Activated naive CD8-positive, alpha-beta T cell treated with anti-CD3 and anti-CD28 coated beads, Interleukin-2, amount 10 ng/mL, durations not matched to agents 7 days and 5 days (primary cell): ENCODE results near the gene CIAO2B. TPM values are rescaled to one million over a fixed set of nuclear protein-coding genes. Genes with fewer than 3 reads are reported as not detected.
"Not testable (repeated sequence)": the region's sequence is repeated elsewhere in the genome, so short reads cannot be mapped to it uniquely, and the experiment has no call there.

Experiments
- ATAC-seq: fragments of 150-1000 bp; cut with Tn5 transposase; one replicate; pipeline ENCODE4 v1.10.0; 2021; ENCODE audit warnings: low read depth, moderate library complexity
- POLR2A ChIA-PET: fragments of 350-600 bp; sonication (Branson Sonifier 250); formaldehyde crosslinking; loops from one replicate; lab custom pipeline; 2021; ENCODE audit warnings: antibody characterized with exemption; lab: Charles Lee
- DNase-seq: peaks from one replicate; pipeline ENCODE4 v3.0.0; 2021
- H3K27ac Mint-ChIP-seq: one replicate; pipeline ENCODE4 v1.8.0; 2022; ENCODE audit warnings: mild to moderate bottlenecking, mixed read lengths
- H3K27me3 Mint-ChIP-seq: one replicate; pipeline ENCODE4 v1.8.0; 2022; ENCODE audit warnings: mild to moderate bottlenecking, moderate library complexity, mixed read lengths
- H3K36me3 Mint-ChIP-seq: one replicate; pipeline ENCODE4 v1.8.0; 2021; ENCODE audit warnings: mild to moderate bottlenecking, mixed read lengths
- H3K4me1 Mint-ChIP-seq: one replicate; pipeline ENCODE4 v1.8.0; 2021; ENCODE audit warnings: mixed read lengths
- H3K4me3 Mint-ChIP-seq: one replicate; pipeline ENCODE4 v1.8.0; 2022; ENCODE audit warnings: mild to moderate bottlenecking, moderate library complexity, mixed read lengths
- H3K9me3 Mint-ChIP-seq: one replicate; pipeline ENCODE4 v1.8.0; 2021; ENCODE audit warnings: mixed read lengths
- total RNA-seq, 2 experiments: library from RNA; stranded (reverse); gene quantifications; one replicate each; pipeline ENCODE4 v1.2.3, GENCODE V29; 2021

CIAO2B gene
- 100 to 1,000 TPM in 1 of 2 experiments, 10 to 100 TPM in 1; 98.0 to 106 TPM for total RNA-seq

DNA sequence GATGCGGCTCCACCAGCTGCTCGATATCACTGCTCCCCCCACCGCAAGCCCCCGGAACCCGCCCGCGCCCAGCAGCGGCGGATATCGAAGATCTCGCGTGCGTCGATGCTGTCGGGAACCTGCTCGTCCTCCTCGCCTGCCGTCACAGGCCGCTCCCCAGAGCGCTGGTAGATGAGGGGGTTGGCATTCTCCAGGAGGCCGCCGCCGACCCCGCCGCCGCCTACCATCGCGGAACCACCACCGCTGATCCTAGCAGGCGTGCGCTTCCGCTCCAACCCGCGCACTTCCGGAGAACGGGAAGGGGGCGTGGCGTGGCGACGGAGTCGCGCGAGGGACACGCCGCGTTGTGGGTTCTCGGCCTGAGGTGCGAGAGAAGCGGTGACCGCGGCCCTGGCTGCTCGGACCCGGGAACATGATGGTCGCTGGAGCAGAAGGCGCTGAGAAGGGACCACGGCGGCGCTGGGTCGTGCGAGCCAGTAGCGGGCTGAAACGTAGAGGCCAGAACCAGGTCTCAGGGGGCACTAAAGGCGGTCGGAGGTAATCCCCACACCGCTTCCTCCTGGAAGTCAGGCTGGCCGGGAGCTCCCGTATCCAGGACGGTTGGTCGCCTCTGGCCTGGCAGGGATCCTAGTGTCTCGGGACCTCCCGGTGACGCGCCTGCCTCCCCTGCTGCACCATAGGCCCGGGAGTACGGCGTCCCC is at the start of gene CIAO2B:
Gene CIAO2B (minus strand): TSS at position 265 of the 701 bp plus-strand sequence. CDS start 38 bp downstream, at position 227.
- Mint-ChIP-seq H3K27me3 (no peaks in the 10 kb centered on the region), H3K4me1 (peaks cover 34% of the 10 kb centered on the region), H3K9me3 (no peaks in the 10 kb centered on the region), H3K36me3 (peaks cover 14% of the 10 kb centered on the region), H3K4me3 (peak within 1 kb of the TSS; percentile 97), H3K27ac (peak within 1 kb of the TSS; percentile 96)
- DNase-seq (peak; percentile 94), ATAC-seq (peak; percentile 84)
- POLR2A ChIA-PET = interaction anchor here (0.6 to 1.9 kb wide), 4 partner anchors 9 to 547 kb away, joined by 3 to 4 read pairs (median 3); partner anchors contain the start of gene ATP6V0D1

DNA sequence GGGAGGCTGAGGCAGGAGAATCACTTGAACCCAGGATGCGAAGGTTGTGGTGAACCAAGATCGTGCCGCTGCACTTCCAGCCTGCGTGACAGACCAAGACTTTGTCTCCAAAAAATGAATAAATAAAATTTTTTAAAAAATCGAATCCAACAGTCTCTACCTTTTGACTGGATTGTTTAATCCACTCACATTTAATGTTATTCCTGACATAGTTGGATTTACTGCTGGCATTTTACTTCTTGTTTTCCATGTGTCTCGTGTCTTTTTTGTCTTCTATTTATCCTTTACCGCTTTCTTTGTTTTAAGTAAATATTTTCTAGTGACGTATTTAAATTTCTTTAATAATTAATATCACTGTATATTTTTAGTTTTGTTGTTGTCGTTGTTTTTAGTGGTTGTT is 48.8 kb upstream of the CIAO2B start:
- peaks cover 1% of the 10 kb centered on the region for H3K9me3 Mint-ChIP-seq
- ATAC-seq (no peak), DNase-seq (no peak)
- H3K36me3 Mint-ChIP-seq = peaks cover 9% of the 10 kb centered on the region
- H3K4me3 Mint-ChIP-seq = no peak overlapping the region
- H3K27me3 Mint-ChIP-seq = no peaks in the 10 kb centered on the region
- POLR2A ChIA-PET = interaction anchor here (0.6 to 4.2 kb wide), 7 partner anchors 9 to 209 kb away, joined by 3 to 86 read pairs (median 3); partner anchors contain the start of gene E2F4
- peaks cover 64% of the 10 kb centered on the region for H3K4me1 Mint-ChIP-seq
- peak overlapping the region; percentile 97 for H3K27ac Mint-ChIP-seq

DNA sequence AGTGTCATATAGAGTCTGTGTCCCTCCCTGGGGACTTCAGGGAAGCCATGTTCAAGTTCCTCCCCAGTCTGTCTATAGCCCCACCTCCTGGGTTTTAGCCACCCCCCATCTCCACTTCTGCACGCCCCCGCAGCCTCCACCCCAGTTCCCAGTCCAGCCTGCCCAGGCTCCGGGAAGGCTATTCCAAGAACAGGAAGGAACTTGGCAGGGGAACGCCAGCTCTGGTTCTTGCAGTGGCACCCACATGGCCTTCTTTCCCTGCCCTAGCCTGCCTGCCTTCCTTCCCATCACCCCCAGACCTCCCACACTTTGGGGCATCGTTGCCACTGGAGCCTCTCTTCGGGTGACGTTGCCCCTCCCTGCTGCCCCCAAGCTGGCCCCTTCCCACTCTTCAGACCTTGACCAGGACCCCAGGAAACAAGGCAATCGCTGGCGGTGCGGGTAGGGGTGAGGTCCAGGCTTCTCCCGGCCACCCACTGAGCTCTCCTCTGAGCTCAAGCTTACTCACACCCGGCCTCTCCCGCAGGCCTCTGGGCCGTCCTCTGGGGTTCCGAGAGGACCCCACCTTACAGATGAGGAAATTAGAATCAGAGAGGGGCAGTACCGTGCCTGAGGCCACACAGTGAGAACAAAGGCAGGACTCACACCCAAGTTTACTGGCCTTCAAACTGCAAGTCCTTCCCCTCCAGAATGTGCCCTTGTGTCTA is 45.0 kb upstream of the CIAO2B start:
- no peak overlapping the region for H3K4me3 Mint-ChIP-seq
- peak overlapping the region; percentile 64 for H3K27ac Mint-ChIP-seq
- peaks cover 58% of the 10 kb centered on the region for H3K4me1 Mint-ChIP-seq
- POLR2A ChIA-PET = interaction anchor here (0.7 to 4.3 kb wide), 3 partner anchors 35 to 131 kb away, joined by 3 to 38 read pairs (median 3); partner anchors contain the start of genes CBFB and PHAF1
- DNase-seq = no peak
- H3K27me3 Mint-ChIP-seq = no peaks in the 10 kb centered on the region
- ATAC-seq = no peak
- no peaks in the 10 kb centered on the region for H3K9me3 Mint-ChIP-seq
- H3K36me3 Mint-ChIP-seq = peaks cover 4% of the 10 kb centered on the region

DNA sequence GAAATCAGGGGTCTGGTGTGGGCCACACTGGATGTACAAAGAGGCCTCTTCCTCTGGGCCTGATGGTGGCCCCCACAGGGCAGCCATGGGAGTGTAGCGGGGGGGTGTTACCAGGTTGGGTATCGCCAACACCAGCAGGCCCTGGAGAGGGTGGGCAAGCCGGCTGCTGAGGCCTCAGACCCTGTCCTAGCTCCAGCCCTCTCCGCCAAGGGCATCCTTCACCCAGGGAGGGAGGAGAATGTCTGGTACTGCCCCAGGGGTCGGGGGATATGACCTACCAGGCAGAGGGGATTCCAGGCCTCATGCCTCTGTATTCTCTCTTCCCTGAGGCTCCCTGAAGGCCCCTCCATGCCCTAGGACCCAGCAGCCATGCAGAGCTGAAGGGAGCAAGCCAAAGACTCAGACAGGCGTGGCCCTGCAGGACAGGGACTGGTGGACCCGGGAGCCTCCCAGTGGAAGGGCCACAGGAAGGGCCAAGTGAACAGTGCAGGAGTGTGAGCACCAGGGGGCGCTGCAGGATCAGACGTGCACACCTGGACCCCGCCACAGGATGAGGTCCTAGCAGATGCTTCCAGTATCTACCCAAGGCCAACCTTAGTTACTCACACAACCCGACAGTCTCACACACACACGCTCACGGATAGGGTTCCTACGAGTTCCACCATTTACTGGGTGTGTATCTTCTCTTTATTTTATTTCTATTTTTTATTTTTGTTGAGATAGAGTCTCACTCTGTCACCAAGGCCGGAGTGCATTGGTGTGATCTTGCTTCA is 43.3 kb upstream of the CIAO2B start:
- Mint-ChIP-seq H3K9me3 (no peaks in the 10 kb centered on the region), H3K36me3 (peaks cover 4% of the 10 kb centered on the region), H3K4me1 (peaks cover 49% of the 10 kb centered on the region), H3K4me3 (no peak overlapping the region), H3K27ac (peak overlapping the region; percentile 86), H3K27me3 (no peaks in the 10 kb centered on the region)
- DNase-seq (peak; percentile 93), ATAC-seq (peak; percentile 98)
- POLR2A ChIA-PET = interaction anchor here (1.4 to 4.3 kb wide), 2 partner anchors 36 to 182 kb away, joined by 5 to 38 read pairs; partner anchors contain the start of genes FBXL8 and TRADD

DNA sequence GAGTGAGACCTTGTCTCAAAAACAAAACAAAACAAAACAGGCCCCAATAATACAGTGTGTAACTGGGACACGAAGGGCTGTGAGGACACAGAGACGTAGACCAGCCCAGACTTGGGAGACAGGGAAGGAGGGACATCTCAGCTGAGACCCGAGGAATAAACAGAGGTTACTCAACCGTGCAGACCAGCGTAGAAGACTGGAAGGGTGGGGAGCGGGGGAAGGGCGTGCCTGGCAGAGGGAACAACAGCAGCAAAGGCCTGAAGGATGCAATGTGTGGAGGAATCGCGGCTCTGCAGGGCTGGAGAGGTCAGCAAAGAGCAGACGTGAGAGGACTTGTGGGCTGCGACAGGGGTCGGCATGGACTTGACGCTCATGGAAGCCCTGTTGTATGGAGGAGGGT is 42.5 kb upstream of the CIAO2B start:
- DNase-seq (no peak), ATAC-seq (no peak)
- no peaks in the 10 kb centered on the region for H3K27me3 Mint-ChIP-seq
- H3K27ac Mint-ChIP-seq = peak overlapping the region; percentile 45
- H3K9me3 Mint-ChIP-seq = no peaks in the 10 kb centered on the region
- no peaks in the 10 kb centered on the region for H3K36me3 Mint-ChIP-seq
- POLR2A ChIA-PET = interaction anchor here (0.5 to 4.3 kb wide), 4 partner anchors 37 to 174 kb away, joined by 4 to 38 read pairs (median 14); partner anchors contain the start of gene B3GNT9
- peaks cover 44% of the 10 kb centered on the region for H3K4me1 Mint-ChIP-seq
- H3K4me3 Mint-ChIP-seq = no peak overlapping the region

DNA sequence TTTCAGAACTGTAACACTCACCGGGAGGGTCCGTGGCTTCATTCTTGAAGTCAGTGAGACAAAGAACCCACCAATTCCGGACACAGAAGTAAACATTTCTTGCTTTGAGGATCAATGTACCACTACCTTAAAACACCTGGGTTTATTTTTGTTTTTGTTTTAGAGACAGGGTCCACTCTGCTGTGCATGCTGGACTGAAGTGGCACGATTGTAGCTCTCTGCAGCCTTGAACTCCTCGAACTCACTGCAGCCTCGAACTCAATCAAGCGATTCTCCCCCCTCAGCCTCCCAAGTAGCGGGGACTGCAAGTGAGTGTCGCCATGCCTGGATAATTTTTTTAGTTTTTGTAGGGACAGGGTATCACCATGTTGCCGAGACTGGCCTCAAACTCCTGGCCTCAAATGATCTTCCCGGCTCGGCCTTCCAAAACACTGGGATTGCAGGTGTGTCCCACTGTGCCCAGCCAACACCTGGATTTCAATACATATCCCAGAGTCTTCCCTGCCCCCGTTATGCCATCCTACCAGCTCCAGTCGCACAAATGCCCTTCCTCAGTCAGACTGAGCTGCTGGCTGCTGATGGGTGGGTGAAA is 41.2 kb upstream of the CIAO2B start:
- Mint-ChIP-seq H3K27me3 (no peaks in the 10 kb centered on the region), H3K9me3 (no peaks in the 10 kb centered on the region), H3K36me3 (no peaks in the 10 kb centered on the region), H3K27ac (peak overlapping the region; percentile 75), H3K4me3 (peak overlapping the region; percentile 78), H3K4me1 (peaks cover 37% of the 10 kb centered on the region)
- no peak for DNase-seq
- POLR2A ChIA-PET = interaction anchor here (0.6 to 2.9 kb wide), 7 partner anchors 11 to 375 kb away, joined by 3 to 21 read pairs (median 4); partner anchors contain the start of gene B3GNT9
- no peak for ATAC-seq

DNA sequence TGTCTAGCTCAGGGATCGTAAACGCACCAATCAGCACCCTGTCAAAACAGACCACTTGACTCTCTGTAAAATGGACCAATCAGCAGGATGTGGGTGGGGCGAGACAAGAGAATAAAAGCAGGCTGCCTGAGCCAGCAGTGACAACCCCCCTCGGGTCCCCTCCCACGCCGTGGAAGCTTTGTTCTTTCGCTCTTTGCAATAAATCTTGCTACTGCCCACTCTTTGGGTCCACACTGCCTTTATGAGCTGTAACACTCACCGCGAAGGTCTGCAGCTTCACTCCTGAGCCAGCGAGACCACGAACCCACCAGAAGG is 40.7 kb upstream of the CIAO2B start:
- Mint-ChIP-seq H3K4me1 (peaks cover 35% of the 10 kb centered on the region), H3K27ac (peak overlapping the region; percentile 75), H3K4me3 (peak overlapping the region; percentile 78)
- ATAC-seq, H3K27me3 Mint-ChIP-seq, H3K36me3 Mint-ChIP-seq, DNase-seq, H3K9me3 Mint-ChIP-seq: not testable (repeated sequence)
- POLR2A ChIA-PET = interaction anchor here (0.6 to 2.9 kb wide), 7 partner anchors 10 to 374 kb away, joined by 3 to 21 read pairs (median 3); no protein-coding TSS in a partner anchor

DNA sequence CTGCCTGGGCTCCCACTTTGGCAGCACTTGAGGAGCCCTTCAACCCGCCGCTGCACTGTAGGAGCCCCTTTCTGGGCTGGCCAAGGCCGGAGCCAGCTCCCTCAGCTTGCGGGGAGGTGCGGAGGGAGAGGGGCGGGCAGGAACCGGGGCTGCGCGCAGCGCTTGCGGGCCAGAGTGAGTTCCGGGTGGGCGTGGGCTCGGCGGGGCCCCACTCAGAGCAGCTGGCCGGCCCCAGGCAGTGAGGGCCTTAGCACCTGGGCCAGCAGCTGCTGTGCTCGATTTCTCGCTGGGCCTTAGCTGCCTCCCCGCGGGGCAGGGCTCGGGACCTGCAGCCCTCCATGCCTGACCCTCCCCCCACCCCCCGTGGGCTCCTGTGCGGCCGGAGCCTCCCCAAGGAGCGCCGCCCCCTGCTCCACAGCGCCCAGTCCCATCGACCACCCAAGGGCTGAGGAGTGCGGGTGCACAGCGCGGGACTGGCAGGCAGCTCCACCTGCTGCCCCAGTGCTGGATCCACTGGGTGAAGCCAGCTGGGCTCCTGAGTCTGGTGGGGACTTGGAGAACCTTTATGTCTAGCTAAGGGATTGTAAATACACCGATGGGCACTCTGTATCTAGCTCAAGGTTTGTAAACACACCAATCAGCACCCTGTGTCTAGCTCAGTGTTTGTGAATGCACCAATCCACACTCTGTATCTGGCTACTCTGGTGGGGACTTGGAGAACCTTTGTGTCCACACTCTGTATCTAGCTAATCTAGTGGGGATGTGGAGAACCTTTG is 40.1 kb upstream of the CIAO2B start:
- peaks cover 33% of the 10 kb centered on the region for H3K4me1 Mint-ChIP-seq
- not testable (repeated sequence) for H3K27me3 Mint-ChIP-seq, H3K36me3 Mint-ChIP-seq, DNase-seq, ATAC-seq, H3K9me3 Mint-ChIP-seq
- H3K4me3 Mint-ChIP-seq = peak overlapping the region; percentile 78
- peak overlapping the region; percentile 75 for H3K27ac Mint-ChIP-seq
- POLR2A ChIA-PET = interaction anchor here (0.6 to 2.9 kb wide), 5 partner anchors 9 to 181 kb away, joined by 3 to 21 read pairs (median 3); no protein-coding TSS in a partner anchor

DNA sequence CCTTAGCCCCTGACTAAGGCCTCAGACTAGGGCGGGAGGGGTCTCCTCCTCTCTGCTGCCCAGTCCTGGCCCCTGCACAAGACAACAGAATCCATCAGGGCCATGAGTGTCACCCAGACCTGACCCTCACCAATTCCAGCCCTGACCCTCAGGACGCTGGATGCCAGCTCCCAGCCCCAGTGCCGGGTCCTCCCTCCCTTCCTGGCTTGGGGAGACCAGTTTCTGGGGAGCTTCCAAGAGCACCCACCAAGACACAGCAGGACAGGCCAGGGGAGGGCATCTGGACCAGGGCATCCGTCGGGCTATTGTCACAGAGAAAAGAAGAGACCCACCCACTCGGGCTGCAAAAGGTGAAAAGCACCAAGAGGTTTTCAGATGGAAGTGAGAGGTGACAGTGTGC is 39.5 kb upstream of the CIAO2B start:
- ATAC-seq = no peak
- DNase-seq = no peak
- Mint-ChIP-seq H3K27me3 (no peaks in the 10 kb centered on the region), H3K4me3 (no peak overlapping the region), H3K4me1 (peaks cover 27% of the 10 kb centered on the region), H3K36me3 (no peaks in the 10 kb centered on the region), H3K9me3 (no peaks in the 10 kb centered on the region), H3K27ac (peak overlapping the region; percentile 52)
- POLR2A ChIA-PET = interaction anchor here (1.6 to 2.9 kb wide), 3 partner anchors 9 to 178 kb away, joined by 3 to 21 read pairs (median 6); no protein-coding TSS in a partner anchor

DNA sequence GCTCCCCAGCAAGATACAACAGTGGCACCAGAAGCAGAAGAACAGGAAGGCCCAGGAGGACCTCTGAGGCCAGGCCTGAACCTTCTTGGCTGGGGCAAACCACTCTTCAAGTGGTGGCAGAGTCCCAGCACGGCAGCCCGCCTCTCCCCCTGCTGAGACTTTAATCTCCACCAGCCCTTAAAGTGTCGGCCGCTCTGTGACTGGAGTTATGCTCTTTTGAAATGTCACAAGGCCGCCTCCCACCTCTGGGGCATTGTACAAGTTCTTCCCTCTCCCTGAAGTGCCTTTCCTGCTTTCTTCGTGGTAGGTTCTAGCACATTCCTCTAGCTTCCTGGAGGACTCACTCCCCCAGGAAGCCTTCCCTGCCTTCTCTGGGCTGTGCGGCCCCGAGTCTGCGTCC is 38.8 kb upstream of the CIAO2B start:
- Mint-ChIP-seq H3K4me3 (no peak overlapping the region), H3K36me3 (no peaks in the 10 kb centered on the region), H3K4me1 (peaks cover 21% of the 10 kb centered on the region), H3K27ac (peak overlapping the region; percentile 7), H3K9me3 (no peaks in the 10 kb centered on the region), H3K27me3 (no peaks in the 10 kb centered on the region)
- POLR2A ChIA-PET = interaction anchor here (2.9 kb wide), 1 partner anchor 8 kb away, joined by 6 read pairs; no protein-coding TSS in a partner anchor
- ATAC-seq = no peak
- DNase-seq = no peak

DNA sequence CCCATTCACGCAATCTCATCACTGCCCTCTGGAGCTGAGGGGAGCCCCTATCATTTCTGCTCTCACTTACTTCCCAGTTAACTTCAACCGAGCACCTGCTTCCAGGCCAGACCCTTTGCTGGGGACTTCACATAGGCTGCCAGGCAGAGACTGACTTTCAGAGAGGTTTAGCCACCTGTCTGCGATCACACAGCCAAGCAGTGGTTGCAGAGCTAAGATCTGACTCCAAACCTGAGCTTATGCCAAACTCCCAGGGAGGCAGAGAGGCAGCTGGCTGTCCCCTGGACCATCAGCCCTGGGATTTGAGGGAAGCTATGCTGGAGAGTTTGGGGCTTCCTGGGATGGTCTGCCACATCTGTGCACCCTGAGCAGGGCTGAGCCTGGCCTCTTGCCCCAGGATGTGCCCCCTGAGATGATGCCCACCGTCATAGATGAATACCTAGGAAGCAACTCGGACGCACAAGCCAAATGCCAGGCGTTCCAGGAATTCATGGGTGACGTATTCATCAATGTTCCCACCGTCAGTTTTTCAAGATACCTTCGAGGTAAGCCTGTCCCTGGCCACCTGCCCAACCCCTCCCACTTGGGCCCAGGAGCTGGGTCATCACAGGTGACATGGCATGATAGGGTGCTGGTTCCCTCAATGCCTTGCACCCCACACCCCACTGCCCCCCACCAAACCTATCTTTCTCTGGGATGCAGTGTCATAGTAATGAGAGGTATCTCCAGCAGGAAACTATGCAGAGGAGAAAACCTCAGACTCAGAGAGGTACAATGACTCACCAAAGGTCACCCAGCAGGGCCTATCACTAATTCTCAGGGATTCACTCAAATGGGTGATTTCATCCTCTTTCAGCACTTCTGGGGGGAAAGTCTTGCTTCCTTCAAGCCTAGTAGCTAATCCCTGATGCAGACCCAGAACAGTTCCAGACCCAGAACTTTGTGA is 36.8 kb upstream of the CIAO2B start:
- Mint-ChIP-seq H3K4me1 (peaks cover 12% of the 10 kb centered on the region), H3K27ac (peak overlapping the region; percentile 16), H3K4me3 (no peak overlapping the region), H3K9me3 (no peaks in the 10 kb centered on the region), H3K27me3 (no peaks in the 10 kb centered on the region), H3K36me3 (no peaks in the 10 kb centered on the region)
- ATAC-seq (no peak), DNase-seq (no peak)
- POLR2A ChIA-PET = no interaction called here
